A673 (cell line): ENCODE data around the gene C1QTNF8. TPM values are rescaled to one million over a fixed set of nuclear protein-coding genes. Genes with fewer than 3 reads are reported as not detected.
A peak's percentile ranks its signal among the peaks of the same experiment; 100 is the strongest.

Experiments
- BruUV-seq: library from RNA; stranded (reverse); fragments of 400-500 nt; replicated peaks from 2 replicates; lab custom pipeline; 2021; lab: Mats Ljungman, UMichigan
- CTCF ChIA-PET: fragments of 300-600 bp; sonication (Branson Sonifier 250); formaldehyde crosslinking; loops from one replicate; lab custom pipeline; 2022; ENCODE audit warnings: antibody characterized with exemption; lab: Charles Lee
- POLR2A ChIA-PET: fragments of 300-600 bp; sonication (Branson Sonifier 250); formaldehyde crosslinking; loops from one replicate; lab custom pipeline; 2022; ENCODE audit warnings: antibody characterized with exemption; ENCODE audit not compliant: low non-redundant PET; lab: Charles Lee
- DNase-seq: peaks from one replicate; pipeline ENCODE4 v3.0.0-alpha.2; 2015; ENCODE audit warnings: low spot score
- H3K27ac ChIP-seq: fragments of 200-600 bp; sonication (generic); 2 replicates; pipeline ENCODE4 v1.5.1; 2016; ENCODE audit warnings: mixed run types, low read depth, mild to moderate bottlenecking, mixed read lengths, antibody characterized with exemption, low read length; ENCODE audit not compliant: poor library complexity, severe bottlenecking
- H3K27me3 ChIP-seq: fragments of 200-600 bp; sonication (generic); replicated peaks from 2 replicates; pipeline ENCODE4 v1.6.1; 2017; ENCODE audit warnings: mixed run types, low read depth, mild to moderate bottlenecking, mixed read lengths, antibody characterized with exemption, low read length; ENCODE audit not compliant: insufficient read depth, poor library complexity
- H3K36me3 ChIP-seq: fragments of 200-600 bp; sonication (generic); 2 replicates; pipeline ENCODE4 v1.6.1; 2016; ENCODE audit warnings: mixed run types, mild to moderate bottlenecking, mixed read lengths, antibody characterized with exemption, low read length; ENCODE audit not compliant: insufficient read depth, poor library complexity, severe bottlenecking
- H3K4me1 ChIP-seq: fragments of 200-600 bp; sonication (generic); 2 replicates; pipeline ENCODE4 v1.6.1; 2017; ENCODE audit warnings: mixed run types, mild to moderate bottlenecking, mixed read lengths, antibody characterized with exemption, low read length; ENCODE audit not compliant: insufficient read depth, poor library complexity, severe bottlenecking
- H3K4me3 ChIP-seq: fragments of 200-600 bp; sonication (generic); 2 replicates; pipeline ENCODE4 v1.5.1; 2016; ENCODE audit warnings: low read depth, mixed run types, mild to moderate bottlenecking, mixed read lengths, low read length; ENCODE audit not compliant: poor library complexity, severe bottlenecking
- H3K9me3 ChIP-seq: fragments of 200-600 bp; sonication (generic); 2 replicates; pipeline ENCODE4 v1.6.1; 2016; ENCODE audit warnings: mixed run types, low read depth, mild to moderate bottlenecking, mixed read lengths, antibody characterized with exemption, low read length; ENCODE audit not compliant: poor library complexity, severe bottlenecking
- EZH2 ChIP-seq: fragments of 200-600 bp; sonication (generic); IDR thresholded peaks from 2 replicates; pipeline ENCODE4 v1.6.1; 2017; ENCODE audit warnings: borderline replicate concordance, low read depth, mild to moderate bottlenecking, mixed read lengths, antibody characterized with exemption, low read length; ENCODE audit not compliant: poor library complexity, severe bottlenecking
- intact Hi-C: fragments of 100-400 bp; cut with micrococcal nuclease; formaldehyde crosslinking; loops from one replicate; pipeline ENCODE4 v1.10.0; 2022; ENCODE audit not compliant: unreplicated experiment
- total RNA-seq: library from RNA; stranded (reverse); gene quantifications from 2 replicates; pipeline ENCODE4 v1.2.3, GENCODE V29; 2021
- TF ChIP-seq, protein P1 (sequence below): fragments of 300-800, 200-600 bp; sonication (generic); conservative IDR thresholded peaks from 2 replicates; pipeline ENCODE4 v1.5.1; 2017; ENCODE audit warnings: low read depth, mild to moderate bottlenecking, antibody characterized with exemption, low read length, moderate library complexity, mixed read lengths

The C1QTNF8 gene
- total RNA-seq, 1 experiment from 2014 or later = not detected

DNA sequence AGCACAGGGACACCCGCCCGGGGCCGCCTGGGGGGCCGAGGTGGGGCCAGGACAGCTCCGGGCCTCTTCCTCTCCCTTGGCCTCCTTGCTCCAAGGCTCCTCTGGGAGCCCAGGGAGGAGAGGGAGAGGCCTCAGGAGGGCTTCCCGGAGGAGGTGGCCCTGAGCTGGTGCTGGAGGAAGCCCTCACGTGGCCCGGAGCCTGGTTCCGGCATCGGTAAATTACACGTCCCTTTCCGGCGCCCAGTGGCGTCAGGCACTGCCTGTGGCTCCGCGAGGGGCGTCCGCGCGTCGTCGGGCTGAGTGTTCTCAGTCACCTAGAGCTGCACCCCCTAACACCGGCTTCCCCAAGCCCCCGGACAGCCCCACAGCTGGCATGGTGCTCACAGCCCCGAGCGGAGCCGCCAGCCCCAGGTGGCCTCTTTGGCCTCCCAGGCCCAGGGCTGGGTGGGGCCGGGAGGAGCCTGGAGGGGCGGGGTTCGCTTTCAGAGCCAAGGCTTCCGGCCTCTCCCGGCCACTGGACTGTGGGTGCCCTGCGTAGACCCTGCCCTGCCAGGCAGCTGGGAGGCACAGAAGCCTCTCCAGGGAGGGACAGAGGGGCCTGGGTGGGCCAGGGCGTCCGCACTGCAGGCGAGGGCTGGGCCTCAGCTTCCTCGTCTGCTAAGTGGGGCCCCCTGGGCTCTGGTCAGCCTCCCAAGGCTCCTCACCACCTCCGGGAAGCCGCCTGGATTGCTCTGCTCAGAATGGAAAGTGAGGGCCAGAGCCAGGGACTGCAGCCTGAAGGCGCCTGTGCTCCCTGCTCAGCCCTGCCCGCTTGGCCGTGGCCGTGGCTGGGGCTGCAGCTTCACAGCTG lies 51.4 kb downstream of the C1QTNF8 start:
- intact Hi-C loops = no loop called here
- DNase-seq = peak; percentile 49
- CTCF ChIA-PET = interaction anchor here (0.5 to 0.8 kb wide), 2 partner anchors 12 to 13 kb away, joined by 3 to 5 read pairs; no protein-coding TSS in a partner anchor

DNA sequence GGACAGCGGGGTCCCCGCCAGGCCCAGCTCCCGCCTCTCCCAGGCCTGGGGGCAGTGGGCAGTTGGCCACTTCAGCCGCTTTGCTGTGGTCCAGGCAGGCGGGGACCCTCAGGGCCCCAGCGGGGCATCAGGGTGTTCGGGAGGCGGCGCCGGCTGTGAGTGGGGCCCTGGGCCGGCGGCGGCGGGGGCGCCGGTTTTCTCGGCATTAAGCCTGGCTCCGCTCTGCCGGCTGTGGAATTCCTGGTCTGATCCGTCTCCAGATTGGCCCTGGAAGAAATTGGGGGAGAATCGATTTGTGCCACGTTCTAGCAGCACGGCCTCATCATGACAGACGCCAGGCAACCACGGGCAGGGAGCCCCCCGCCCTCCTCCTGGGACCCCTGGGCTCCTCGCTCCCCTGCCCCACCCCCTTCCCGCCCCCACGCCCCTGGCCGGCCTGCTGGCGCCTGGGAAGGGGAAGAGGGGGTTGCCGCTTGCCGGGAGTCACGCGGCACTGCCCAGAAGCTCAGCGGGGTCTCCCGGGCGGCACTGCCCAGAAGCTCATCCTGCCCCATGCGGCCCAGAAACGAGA lies 52.1 kb downstream of the C1QTNF8 start:
- DNase-seq = peak; percentile 65
- TF ChIP-seq, protein P1, sequence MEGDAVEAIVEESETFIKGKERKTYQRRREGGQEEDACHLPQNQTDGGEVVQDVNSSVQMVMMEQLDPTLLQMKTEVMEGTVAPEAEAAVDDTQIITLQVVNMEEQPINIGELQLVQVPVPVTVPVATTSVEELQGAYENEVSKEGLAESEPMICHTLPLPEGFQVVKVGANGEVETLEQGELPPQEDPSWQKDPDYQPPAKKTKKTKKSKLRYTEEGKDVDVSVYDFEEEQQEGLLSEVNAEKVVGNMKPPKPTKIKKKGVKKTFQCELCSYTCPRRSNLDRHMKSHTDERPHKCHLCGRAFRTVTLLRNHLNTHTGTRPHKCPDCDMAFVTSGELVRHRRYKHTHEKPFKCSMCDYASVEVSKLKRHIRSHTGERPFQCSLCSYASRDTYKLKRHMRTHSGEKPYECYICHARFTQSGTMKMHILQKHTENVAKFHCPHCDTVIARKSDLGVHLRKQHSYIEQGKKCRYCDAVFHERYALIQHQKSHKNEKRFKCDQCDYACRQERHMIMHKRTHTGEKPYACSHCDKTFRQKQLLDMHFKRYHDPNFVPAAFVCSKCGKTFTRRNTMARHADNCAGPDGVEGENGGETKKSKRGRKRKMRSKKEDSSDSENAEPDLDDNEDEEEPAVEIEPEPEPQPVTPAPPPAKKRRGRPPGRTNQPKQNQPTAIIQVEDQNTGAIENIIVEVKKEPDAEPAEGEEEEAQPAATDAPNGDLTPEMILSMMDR = no peak
- no peak for TF ChIP-seq EZH2
- H3K27ac ChIP-seq = no peak overlapping the region
- no peaks in the 10 kb centered on the region for H3K36me3 ChIP-seq
- CTCF ChIA-PET = interaction anchor here (0.5 kb wide), 1 partner anchor 12 kb away, joined by 3 read pairs; no protein-coding TSS in a partner anchor
- peaks cover 22% of the 10 kb centered on the region for H3K4me1 ChIP-seq
- BruUV-seq = no TSS peak
- H3K27me3 ChIP-seq = no peaks in the 10 kb centered on the region
- H3K4me3 ChIP-seq = peak overlapping the region; percentile 18
- POLR2A ChIA-PET = no interaction called here
- intact Hi-C loops = no loop called here
- H3K9me3 ChIP-seq = no peaks in the 10 kb centered on the region

More for the DNA sequence above, 51.4 kb downstream of the C1QTNF8 start:
- Histone ChIP-seq H3K36me3 (no peaks in the 10 kb centered on the region), H3K4me3 (peak overlapping the region; percentile 18), H3K4me1 (peaks cover 24% of the 10 kb centered on the region), H3K9me3 (no peaks in the 10 kb centered on the region), H3K27me3 (no peaks in the 10 kb centered on the region), H3K27ac (no peak overlapping the region)
- POLR2A ChIA-PET = no interaction called here
- TF ChIP-seq, protein P1 = no peak
- no peak for TF ChIP-seq EZH2
- no TSS peak for BruUV-seq

DNA sequence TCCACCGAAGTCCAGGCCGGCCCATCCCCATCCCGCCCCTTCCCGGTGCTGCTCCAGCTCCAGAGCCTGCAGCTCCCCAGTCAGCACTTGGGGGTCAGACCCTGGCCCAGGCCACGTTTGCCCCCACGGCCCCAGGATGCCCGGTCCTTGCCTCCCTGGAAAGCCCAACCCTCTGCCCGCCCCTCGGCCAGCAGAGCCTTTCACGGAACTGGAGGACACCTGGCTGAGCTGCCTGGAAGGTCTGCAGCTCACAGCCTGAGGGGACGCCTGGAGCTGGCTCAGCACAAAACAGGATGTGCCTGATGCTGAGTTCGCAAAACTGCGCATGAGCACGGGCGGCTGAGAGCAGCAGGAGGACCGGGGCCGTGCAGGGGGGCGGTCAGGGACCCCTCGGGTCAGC lies 53.2 kb downstream of the C1QTNF8 start:
- intact Hi-C loops = no loop called here
- ChIA-PET CTCF (no interaction called here), POLR2A (no interaction called here)
- BruUV-seq = no TSS peak
- Histone ChIP-seq H3K4me1 (peaks cover 14% of the 10 kb centered on the region), H3K9me3 (no peaks in the 10 kb centered on the region), H3K36me3 (no peaks in the 10 kb centered on the region), H3K27me3 (no peaks in the 10 kb centered on the region), H3K4me3 (no peak overlapping the region), H3K27ac (no peak overlapping the region)
- DNase-seq = peak; percentile 83
- TF ChIP-seq, protein P1 = no peak
- TF ChIP-seq EZH2 = no peak
